Activated CD4-positive, alpha-beta T cell treated with anti-CD3 and anti-CD28 coated beads, Interleukin-2, Interleukin-6, amounts not matched to agents 100 ng/mL and 50 ng/mL, durations not matched to agents 16 hours and 8 hours (primary cell): Measurements from ENCODE around the gene OR7G3.

ENCODE experiments used
- DNase-seq: peaks from one replicate; pipeline ENCODE4 v3.0.0-alpha.2; 2020

Gene OR7G3

GRCh38 chr19:9126900-9127405, at the start of gene OR7G3:
OR7G3 (minus strand) TSS chr19:9126950; CDS start chr19:9126950, 0 bp downstream.
- no peak for DNase-seq

GRCh38 chr19:9175326-9175725, 48.6 kb upstream of the OR7G3 start:
- DNase-seq: no peak

GRCh38 chr19:9171393-9171991, 44.7 kb upstream of the OR7G3 start:
- no peak for DNase-seq

- no peak for DNase-seq
These were observed 40.1 kb upstream of the OR7G3 start for GRCh38 chr19:9166846-9167245.

GRCh38 chr19:9165261-9165660, 38.5 kb upstream of the OR7G3 start:
- no peak for DNase-seq

GRCh38 chr19:9161427-9161826, 34.7 kb upstream of the OR7G3 start:
- no peak for DNase-seq

- no peak for DNase-seq
These were observed 33.1 kb upstream of the OR7G3 start for GRCh38 chr19:9159891-9160290.

GRCh38 chr19:9156304-9156703, 29.6 kb upstream of the OR7G3 start:
- no peak for DNase-seq

- no peak for DNase-seq
These were observed 28.8 kb upstream of the OR7G3 start for GRCh38 chr19:9155591-9155990.

- no peak for DNase-seq
These were observed 24.6 kb upstream of the OR7G3 start for GRCh38 chr19:9151367-9151766.

GRCh38 chr19:9150650-9151049, 23.9 kb upstream of the OR7G3 start:
- no peak for DNase-seq

- DNase-seq: no peak
These were observed 23.2 kb upstream of the OR7G3 start for GRCh38 chr19:9149997-9150396.

GRCh38 chr19:9148697-9149096, 21.9 kb upstream of the OR7G3 start:
- DNase-seq: no peak

GRCh38 chr19:9146882-9147281, 20.1 kb upstream of the OR7G3 start:
- DNase-seq: no peak

- DNase-seq: no peak
These were observed 18.2 kb upstream of the OR7G3 start for GRCh38 chr19:9144920-9145319.

GRCh38 chr19:9140159-9140874, 13.6 kb upstream of the OR7G3 start, which contains the start of gene ZNF317:
ZNF317 (plus strand) TSS chr19:9140397; CDS start chr19:9156017, 15,620 bp downstream.
- DNase-seq: peak; percentile 94

- DNase-seq: no peak
These were observed 12.9 kb upstream of the OR7G3 start for GRCh38 chr19:9139609-9140158.

- DNase-seq: no peak
These were observed 5.7 kb upstream of the OR7G3 start for GRCh38 chr19:9132422-9132821.

GRCh38 chr19:9130965-9131364, 4.2 kb upstream of the OR7G3 start:
- no peak for DNase-seq

GRCh38 chr19:9128171-9128570, 1.4 kb upstream of the OR7G3 start:
- DNase-seq: no peak

- DNase-seq: no peak
These were observed 10.2 kb downstream of the OR7G3 start for GRCh38 chr19:9116547-9116946.

GRCh38 chr19:9115307-9115813, 11.4 kb downstream of the OR7G3 start, which contains the start of gene OR7G1:
OR7G1 (minus strand) TSS chr19:9115763; CDS start chr19:9115763, 0 bp downstream.
- DNase-seq: no peak

- no peak for DNase-seq
These were observed 16.8 kb downstream of the OR7G3 start for GRCh38 chr19:9109959-9110358.

GRCh38 chr19:9107375-9107774, 19.4 kb downstream of the OR7G3 start, which contains the start of gene OR7G2:
OR7G2 (minus strand) TSS chr19:9107475; CDS start chr19:9103243, 4,232 bp downstream.
- no peak for DNase-seq
